ENCODE data around the gene TCEAL9. TPM values are rescaled to one million over a fixed set of nuclear protein-coding genes. Genes with fewer than 3 reads are reported as not detected.
"Not testable (repeated sequence)": the region's sequence is repeated elsewhere in the genome, so short reads cannot be mapped to it uniquely, and the experiment has no call there.

TCEAL9 gene
- total and polyA plus RNA-seq, 2 experiments from 2014 or later, result 212 to 257 TPM

DNA sequence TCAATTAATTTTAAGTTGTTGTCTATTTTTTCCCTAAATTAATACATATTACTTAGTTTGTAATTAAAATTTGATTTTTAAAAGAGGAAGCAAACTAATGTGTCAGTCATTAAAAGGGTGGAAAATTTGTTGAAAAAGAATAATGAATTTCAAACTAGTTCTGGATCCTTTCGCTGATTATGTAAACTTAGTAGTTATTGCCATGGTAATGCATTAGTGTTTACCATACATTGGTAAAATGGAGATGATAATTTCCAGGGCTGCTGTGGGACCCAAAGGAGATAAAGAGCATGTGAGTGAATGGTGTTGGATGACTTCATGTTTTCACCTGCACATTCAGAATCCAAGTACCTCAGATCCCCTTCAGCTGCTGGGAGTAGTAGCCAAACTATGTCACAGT, 26.6 kb downstream of the TCEAL9 start:
- Histone ChIP-seq H3K27ac (no peak overlapping the region), H3K36me3 (replicated peaks; ENCODE audit: insufficient read depth, low read depth) (no peaks in the 10 kb centered on the region), H2AFZ (no peak overlapping the region), H3K9me2 (replicated peaks; ENCODE audit: insufficient read depth) (no peaks in the 10 kb centered on the region), H3K4me2 (no peak overlapping the region), H4K20me1 (ENCODE audit: insufficient read depth, poor library complexity, severe bottlenecking) (no peaks in the 10 kb centered on the region), H3K79me2 (peaks cover 3% of the 10 kb centered on the region), H3K9me3 (ENCODE audit: low read depth) (no peaks in the 10 kb centered on the region), H3K4me1 (ENCODE audit: insufficient read depth) (no peaks in the 10 kb centered on the region), H3K27me3 (no peaks in the 10 kb centered on the region), H3K4me3 (no peak overlapping the region)
- TF ChIP-seq EZH2phosphoT487 (IDR thresholded peaks at IDR 0.05; ENCODE audit: low read depth, severe bottlenecking, unreplicated experiment), result no peak
- no peak for TF ChIP-seq EZH2 (IDR thresholded peaks at IDR 0.05; ENCODE audit: borderline replicate concordance)
- TF ChIP-seq, protein P1, sequence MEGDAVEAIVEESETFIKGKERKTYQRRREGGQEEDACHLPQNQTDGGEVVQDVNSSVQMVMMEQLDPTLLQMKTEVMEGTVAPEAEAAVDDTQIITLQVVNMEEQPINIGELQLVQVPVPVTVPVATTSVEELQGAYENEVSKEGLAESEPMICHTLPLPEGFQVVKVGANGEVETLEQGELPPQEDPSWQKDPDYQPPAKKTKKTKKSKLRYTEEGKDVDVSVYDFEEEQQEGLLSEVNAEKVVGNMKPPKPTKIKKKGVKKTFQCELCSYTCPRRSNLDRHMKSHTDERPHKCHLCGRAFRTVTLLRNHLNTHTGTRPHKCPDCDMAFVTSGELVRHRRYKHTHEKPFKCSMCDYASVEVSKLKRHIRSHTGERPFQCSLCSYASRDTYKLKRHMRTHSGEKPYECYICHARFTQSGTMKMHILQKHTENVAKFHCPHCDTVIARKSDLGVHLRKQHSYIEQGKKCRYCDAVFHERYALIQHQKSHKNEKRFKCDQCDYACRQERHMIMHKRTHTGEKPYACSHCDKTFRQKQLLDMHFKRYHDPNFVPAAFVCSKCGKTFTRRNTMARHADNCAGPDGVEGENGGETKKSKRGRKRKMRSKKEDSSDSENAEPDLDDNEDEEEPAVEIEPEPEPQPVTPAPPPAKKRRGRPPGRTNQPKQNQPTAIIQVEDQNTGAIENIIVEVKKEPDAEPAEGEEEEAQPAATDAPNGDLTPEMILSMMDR (IDR thresholded peaks at IDR 0.05; ENCODE audit: poor library complexity), result no peak
- DNase-seq (ENCODE audit: low spot score), result no peak
- 81% methylated on average over 1 of the region's 1 CpG for WGBS (ENCODE audit: low lambda C conversion rate, missing lambda C conversion rate)

DNA sequence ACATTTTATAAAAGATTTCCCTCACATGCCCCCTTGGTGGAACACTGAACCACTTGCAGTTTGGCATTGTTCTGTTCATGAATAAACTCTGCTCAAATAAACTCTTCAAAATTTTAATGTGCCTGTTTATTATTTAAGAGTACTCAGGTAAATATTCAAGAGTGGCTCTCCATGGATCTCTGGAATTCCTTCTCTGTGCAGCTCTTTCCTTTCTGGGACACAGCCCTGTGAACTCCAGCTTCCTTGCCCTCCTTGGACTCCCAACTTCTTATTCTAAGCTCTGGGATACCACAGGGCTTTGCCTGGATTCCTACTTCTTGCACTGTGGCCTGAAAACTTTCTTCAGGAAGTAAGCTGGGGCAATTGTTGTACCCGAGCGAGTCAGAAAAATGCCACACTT, 28.4 kb downstream of the TCEAL9 start:
- no peak for DNase-seq (ENCODE audit: low spot score)
- Histone ChIP-seq H3K27me3 (no peaks in the 10 kb centered on the region), H3K9me2 (replicated peaks; ENCODE audit: insufficient read depth) (no peaks in the 10 kb centered on the region), H4K20me1 (ENCODE audit: insufficient read depth, poor library complexity, severe bottlenecking) (no peaks in the 10 kb centered on the region), H3K79me2 (no peaks in the 10 kb centered on the region), H3K4me1 (ENCODE audit: insufficient read depth) (no peaks in the 10 kb centered on the region), H3K4me2 (no peak overlapping the region), H3K27ac (peak overlapping the region; percentile 40), H2AFZ (no peak overlapping the region), H3K4me3 (no peak overlapping the region), H3K9me3 (ENCODE audit: low read depth) (no peaks in the 10 kb centered on the region), H3K36me3 (replicated peaks; ENCODE audit: insufficient read depth, low read depth) (no peaks in the 10 kb centered on the region)
- 54% methylated on average over 2 of the region's 2 CpGs for WGBS (ENCODE audit: low lambda C conversion rate, missing lambda C conversion rate)
- no peak for TF ChIP-seq EZH2phosphoT487 (IDR thresholded peaks at IDR 0.05; ENCODE audit: low read depth, severe bottlenecking, unreplicated experiment)
- TF ChIP-seq, protein P1 (IDR thresholded peaks at IDR 0.05; ENCODE audit: poor library complexity), result no peak
- no peak for TF ChIP-seq EZH2 (IDR thresholded peaks at IDR 0.05; ENCODE audit: borderline replicate concordance)

DNA sequence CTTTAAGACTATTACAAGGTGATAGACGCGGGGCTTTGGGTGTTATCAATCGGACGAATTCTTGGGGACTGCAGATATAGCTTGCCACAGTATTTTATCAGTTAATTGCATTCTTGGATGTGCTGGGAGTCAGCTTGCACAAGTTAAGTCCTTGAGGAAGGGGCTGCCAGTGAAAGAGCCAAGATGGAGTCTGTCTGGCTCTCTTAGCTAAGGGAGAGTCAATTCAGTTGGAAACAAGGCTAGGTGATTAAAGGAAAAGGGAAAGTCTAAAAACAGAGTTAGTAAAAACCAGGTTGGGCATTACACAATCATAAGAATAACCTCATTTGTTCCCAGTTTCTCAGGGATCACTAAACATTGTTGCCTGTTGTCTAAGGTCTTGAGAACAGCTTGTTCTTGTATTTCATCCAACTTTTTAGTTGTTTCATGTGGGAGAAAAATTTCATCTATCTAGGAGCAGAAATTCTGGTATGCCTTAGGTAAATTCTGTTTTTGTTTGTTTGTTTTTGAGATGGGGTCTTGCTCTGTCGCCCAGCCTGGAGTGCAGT, 29.1 kb downstream of the TCEAL9 start:
- not testable (repeated sequence) for H3K9me3 ChIP-seq (ENCODE audit: low read depth); H3K4me1 ChIP-seq (ENCODE audit: insufficient read depth); DNase-seq (ENCODE audit: low spot score); H3K27me3 ChIP-seq; H2AFZ ChIP-seq; H4K20me1 ChIP-seq (ENCODE audit: insufficient read depth, poor library complexity, severe bottlenecking); H3K27ac ChIP-seq; H3K36me3 ChIP-seq (replicated peaks; ENCODE audit: insufficient read depth, low read depth); H3K79me2 ChIP-seq; H3K4me2 ChIP-seq; H3K9me2 ChIP-seq (replicated peaks; ENCODE audit: insufficient read depth); H3K4me3 ChIP-seq
- 49% methylated on average over 5 of the region's 5 CpGs for WGBS (ENCODE audit: low lambda C conversion rate, missing lambda C conversion rate)

DNA sequence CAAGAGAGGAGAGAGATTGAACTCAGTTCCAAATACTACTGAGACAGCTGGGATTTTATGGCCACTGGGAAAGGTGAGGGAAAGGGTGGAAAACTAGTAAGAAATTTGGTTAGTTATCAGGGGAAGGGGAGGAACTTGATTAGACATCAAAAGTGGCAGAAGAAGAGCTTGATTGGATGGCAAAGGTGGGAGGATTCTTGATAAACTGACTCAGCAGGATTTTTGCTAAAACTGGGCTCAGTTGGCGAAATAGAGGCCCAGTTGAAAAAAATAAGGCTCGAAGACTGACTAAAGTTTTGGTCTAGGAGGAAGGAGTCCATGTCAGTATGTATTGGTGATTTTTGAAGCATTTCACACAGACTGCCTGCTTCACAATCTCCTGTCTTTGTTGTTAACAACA, 30.0 kb downstream of the TCEAL9 start:
- H3K27ac ChIP-seq, result no peak overlapping the region
- no peak overlapping the region for H3K4me2 ChIP-seq
- no peaks in the 10 kb centered on the region for H3K27me3 ChIP-seq
- H4K20me1 ChIP-seq (ENCODE audit: insufficient read depth, poor library complexity, severe bottlenecking), result no peaks in the 10 kb centered on the region
- H3K9me2 ChIP-seq (replicated peaks; ENCODE audit: insufficient read depth), result no peaks in the 10 kb centered on the region
- TF ChIP-seq EZH2phosphoT487 (IDR thresholded peaks at IDR 0.05; ENCODE audit: low read depth, severe bottlenecking, unreplicated experiment), result no peak
- no peak for TF ChIP-seq EZH2 (IDR thresholded peaks at IDR 0.05; ENCODE audit: borderline replicate concordance)
- TF ChIP-seq, protein P1 (IDR thresholded peaks at IDR 0.05; ENCODE audit: poor library complexity), result no peak
- DNase-seq (ENCODE audit: low spot score), result no peak
- WGBS (ENCODE audit: low lambda C conversion rate, missing lambda C conversion rate), result 83% methylated on average over 2 of the region's 2 CpGs
- H3K4me3 ChIP-seq, result no peak overlapping the region
- no peaks in the 10 kb centered on the region for H3K4me1 ChIP-seq (ENCODE audit: insufficient read depth)
- no peaks in the 10 kb centered on the region for H3K36me3 ChIP-seq (replicated peaks; ENCODE audit: insufficient read depth, low read depth)
- no peaks in the 10 kb centered on the region for H3K9me3 ChIP-seq (ENCODE audit: low read depth)
- H3K79me2 ChIP-seq, result no peaks in the 10 kb centered on the region
- no peak overlapping the region for H2AFZ ChIP-seq
